UCSD-AML1 (cell line): ENCODE data around the gene GRIN1.

Source experiments
- DNase-seq: peaks from one replicate; lab custom pipeline; 2025; ENCODE audit not compliant: unreplicated experiment; lab: John Stamatoyannopoulos, UW

GRIN1 gene

DNA sequence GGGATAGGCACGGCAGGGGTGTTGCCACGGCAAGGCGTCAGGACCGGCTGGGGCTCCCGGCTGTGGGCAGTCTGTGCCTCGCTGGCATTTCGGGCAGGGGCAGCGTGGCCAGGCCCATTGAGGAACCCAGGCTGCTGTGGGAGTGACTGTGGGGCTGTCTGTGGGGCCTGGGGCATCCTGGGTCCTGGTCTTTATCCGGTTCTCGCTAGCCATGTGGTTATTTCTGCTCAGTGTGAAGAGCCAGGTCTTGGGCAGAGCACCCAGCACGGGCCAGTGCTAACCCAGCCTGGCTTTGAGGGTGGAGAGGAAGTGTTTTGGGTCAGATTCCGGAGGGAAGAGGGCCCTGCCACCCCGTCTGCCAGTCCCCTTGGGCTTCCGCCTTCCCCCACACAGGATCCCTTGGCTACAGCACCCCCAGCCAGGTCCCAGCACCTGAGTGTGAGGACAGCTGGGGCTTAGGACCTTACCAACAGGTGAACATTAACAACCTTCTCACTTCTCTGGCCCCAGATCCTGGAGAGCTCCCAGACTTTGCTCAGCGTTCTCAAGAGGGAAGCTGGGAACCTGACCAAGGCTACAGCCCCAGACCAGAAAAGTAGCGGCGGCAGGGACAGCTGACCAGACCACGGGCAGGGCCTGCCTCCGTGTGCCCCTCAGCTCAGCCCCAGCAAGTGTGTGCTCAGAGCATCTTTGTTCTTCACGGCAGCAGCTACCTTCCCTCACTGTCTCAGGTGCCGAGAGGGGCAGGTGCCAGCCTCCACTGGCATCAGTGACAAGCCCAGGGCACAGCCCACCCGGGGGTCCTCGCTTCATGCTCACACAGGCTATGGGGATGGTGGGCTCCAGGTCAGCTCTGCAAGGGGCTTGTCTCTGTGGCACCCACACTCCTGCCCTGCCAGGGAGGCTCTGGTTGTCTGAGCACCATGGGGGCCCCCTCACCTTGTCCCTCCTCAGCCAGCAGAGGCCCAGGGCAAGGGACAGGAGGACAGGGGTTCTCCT is 50.6 kb downstream of the GRIN1 start:
- DNase-seq, result no peak

- no peak for DNase-seq
These were observed 51.4 kb downstream of the GRIN1 start for GRCh38 chr9:137190315-137190856.

GRCh38 chr9:137191245-137191644 is 52.3 kb downstream of the GRIN1 start:
- no peak for DNase-seq

GRCh38 chr9:137191691-137192447 is 52.9 kb downstream of the GRIN1 start:
- DNase-seq, result no peak

- DNase-seq, result no peak
These were observed 53.5 kb downstream of the GRIN1 start for GRCh38 chr9:137192448-137192780.

DNA sequence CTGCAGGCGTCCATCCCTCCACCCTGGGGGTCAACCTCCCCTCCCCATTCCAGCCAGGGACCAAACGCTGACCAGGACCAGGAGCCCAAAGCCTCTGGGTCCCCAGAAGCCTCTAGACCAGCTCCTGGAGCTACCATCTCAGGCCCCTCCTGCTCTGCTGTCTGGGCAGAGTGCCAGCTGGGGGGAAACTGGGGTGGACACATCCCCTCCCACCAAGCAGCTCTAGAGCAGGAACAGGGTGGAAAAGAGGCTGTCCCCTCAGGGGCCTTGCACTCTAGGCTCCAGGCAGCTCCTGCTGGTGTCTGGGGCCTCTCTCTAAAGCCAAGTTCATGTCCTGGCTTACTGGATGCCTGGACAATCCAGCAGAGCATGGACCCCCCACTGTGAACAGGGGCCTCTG is 53.9 kb downstream of the GRIN1 start:
- DNase-seq, result no peak

- no peak for DNase-seq
These were observed 54.8 kb downstream of the GRIN1 start for GRCh38 chr9:137193771-137194170.

DNA sequence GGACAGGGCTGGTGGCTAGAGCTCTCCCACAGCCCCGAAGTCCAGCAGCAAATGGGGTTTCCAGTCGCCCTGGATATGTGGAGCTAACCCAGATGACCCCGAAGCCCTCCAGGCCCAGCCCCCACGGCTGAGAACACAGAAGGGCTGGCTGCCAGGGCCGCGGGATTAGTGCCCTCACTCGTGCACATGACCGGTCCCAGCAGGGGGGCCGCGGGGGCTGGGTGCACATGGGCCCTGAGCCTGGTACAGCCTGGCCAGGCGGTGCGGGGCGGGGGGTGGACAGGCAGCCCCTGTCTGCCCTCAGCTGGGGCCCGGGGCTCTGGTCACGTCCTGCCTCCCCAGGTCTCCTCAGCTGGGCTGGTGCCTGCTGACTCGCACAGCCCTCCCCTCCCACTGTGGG is 55.4 kb downstream of the GRIN1 start:
- no peak for DNase-seq

DNA sequence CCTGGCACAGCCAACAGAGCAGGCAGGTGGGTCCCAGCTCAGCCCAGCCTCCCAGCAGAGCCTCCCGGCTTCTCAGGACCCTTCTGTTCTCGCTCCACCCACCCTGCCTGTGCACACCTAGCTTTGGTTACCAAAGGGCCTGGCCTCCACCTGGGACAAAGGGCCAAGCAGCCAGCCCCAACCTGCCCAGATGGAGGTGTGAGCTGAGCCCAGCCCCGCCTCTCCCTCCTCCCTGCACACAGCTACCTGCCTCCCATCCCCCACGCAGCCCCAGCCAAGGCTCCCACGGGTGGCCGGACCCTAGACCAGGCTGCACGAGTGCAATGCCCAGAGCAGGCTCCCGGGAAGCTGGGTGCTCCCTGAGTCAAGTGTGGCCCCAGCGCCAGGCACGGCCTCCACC is 56.0 kb downstream of the GRIN1 start:
- no peak for DNase-seq

- DNase-seq, result no peak
These were observed 56.7 kb downstream of the GRIN1 start for GRCh38 chr9:137195525-137196220.

GRCh38 chr9:137198051-137198901 is 59.3 kb downstream of the GRIN1 start:
- no peak for DNase-seq

- no peak for DNase-seq
These were observed 59.9 kb downstream of the GRIN1 start for GRCh38 chr9:137198902-137199283.

DNA sequence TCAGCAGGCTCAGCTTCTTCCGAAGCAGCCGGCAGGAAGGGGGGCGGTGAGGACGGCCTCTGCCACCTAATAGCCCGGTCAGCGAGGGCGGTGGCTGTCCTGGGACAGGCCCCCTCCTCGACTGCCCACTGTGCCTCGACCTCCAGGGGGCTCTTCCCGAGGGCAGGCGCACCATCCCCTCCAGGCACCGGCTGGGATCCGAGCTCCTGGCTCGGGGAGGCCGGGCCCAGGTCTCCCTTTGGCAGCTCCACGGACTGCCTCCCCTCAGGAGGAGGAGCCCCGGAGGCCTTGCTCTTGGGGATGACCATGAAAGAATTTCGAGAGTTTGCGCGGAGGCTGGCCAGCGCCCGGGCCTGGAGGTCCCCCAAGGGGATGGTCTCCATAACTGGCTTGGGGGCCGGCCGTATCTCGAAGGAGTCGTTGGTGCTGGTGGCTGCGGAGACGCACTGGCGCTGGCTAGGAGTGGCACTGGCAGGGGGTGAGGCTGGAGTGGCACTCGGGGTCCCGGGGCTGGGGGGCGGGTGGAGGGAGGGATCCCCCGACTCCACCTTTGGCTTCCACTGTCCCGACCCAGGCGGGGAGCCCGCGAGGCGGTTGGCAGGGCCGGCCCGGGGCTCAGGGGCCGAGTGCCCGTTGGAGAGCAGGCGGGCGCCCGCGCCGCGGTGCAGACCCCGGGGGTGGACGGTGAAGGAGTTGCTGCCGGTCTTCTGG is 60.6 kb downstream of the GRIN1 start:
- DNase-seq, result no peak

- peak; percentile 99 for DNase-seq
These were observed 61.6 kb downstream of the GRIN1 start, which contains the start of gene TPRN for GRCh38 chr9:137200311-137201204. TSS of gene TPRN (minus strand) at chr9:137200741. CDS start at chr9:137200711, 30 bp downstream.

- DNase-seq, result no peak
These were observed 62.4 kb downstream of the GRIN1 start for GRCh38 chr9:137201205-137201868.

DNA sequence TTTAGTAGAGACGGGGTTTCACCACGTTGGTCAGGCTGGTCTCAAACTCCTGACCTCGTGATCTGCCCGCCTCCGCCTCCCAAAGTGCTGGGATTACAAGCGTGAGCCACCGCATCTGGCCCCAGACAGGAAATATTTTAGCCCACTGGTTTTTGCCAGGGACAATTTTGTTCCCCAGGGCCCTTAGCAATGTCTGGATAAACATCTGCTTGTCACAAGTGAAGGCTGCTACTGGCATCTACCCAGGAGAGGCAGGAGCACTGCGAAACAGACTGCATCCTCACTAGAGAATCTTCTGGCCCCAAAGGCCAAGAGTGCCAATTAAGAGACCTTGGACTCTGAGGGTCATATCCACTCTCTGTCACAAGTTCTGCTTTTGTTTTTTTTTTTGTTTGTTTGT is 64.0 kb downstream of the GRIN1 start:
- no peak for DNase-seq

GRCh38 chr9:137204731-137205125 is 65.8 kb downstream of the GRIN1 start:
- DNase-seq, result no peak
